ENCODE measurements around the gene SPINK5.

DNA sequence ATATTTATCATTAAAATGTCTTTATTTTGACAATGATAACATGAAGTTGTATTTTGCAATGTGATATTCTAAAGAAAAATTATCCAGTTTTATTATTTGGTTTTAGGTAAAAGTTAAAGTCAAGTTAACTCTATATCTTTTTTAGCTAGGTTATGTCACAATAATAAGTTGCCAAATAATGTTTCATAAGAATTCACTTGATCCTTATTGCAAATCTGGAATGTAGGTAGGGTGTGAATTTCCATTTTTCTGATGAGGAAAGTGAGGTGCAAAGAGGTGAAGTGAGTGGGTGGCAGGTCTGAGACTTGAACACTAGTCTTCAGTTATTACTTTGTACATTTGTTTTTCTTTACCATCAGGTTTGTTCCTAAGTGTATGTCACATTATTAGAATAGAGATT, 21.5 kb downstream of the SPINK5 start:
- TF ChIP-seq POLR2AphosphoS5 (IDR thresholded peaks at IDR 0.05; ENCODE audit: low read depth, low read length) = no peak
- no peak for TF ChIP-seq POLR2A (IDR thresholded peaks at IDR 0.05; ENCODE audit: low read depth, low read length)

Measured in GM12892 (cell line).